SU-DHL-6 (cell line): ENCODE results near the gene ABCC4.

Experiments used
- EZH2phosphoT487 ChIP-seq: fragments of 200-600 bp; sonication (generic), shearing (Covaris generic); conservative IDR thresholded peaks from 2 replicates; pipeline ENCODE4 v1.6.1; 2018; ENCODE audit warnings: mild to moderate bottlenecking, antibody characterized with exemption, low read length, moderate library complexity, mixed read lengths
- TF ChIP-seq, protein P1 (sequence below): fragments of 200-600 bp; sonication (generic); IDR thresholded peaks from one replicate; pipeline ENCODE4 v1.5.1; 2017; ENCODE audit warnings: antibody characterized with exemption, mild to moderate bottlenecking, low read length, moderate library complexity; ENCODE audit not compliant: insufficient read depth, poor library complexity, severe bottlenecking

DNA sequence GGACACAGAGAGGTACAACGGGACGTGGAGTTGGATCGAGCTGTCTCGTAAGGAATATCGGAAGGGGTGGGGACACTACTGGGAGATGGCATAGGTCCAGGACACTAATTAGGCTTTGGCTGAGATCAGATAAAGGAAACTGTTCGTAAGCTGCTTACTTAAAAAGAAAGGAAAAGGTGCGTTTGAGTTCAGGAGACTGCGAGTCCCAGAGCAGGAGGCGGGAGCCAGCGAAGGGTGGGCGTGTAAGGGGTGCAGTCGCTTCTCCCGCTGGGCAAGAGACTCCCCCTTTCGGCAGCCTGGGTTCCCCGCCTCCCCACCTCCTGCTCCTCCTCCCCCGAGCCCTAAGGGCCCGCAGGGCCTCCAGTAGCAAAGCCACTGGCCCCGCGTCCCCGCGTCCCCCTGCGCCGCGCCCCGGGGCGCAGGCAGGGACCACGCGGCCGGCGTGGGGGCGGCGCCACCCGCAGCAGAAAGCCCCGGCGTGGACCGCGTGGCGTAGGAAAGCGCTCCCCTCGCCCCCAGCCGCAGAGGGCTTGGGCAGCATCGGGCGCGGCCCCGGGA lies 547 bp downstream of the ABCC4 start:
- TF ChIP-seq, protein P1, sequence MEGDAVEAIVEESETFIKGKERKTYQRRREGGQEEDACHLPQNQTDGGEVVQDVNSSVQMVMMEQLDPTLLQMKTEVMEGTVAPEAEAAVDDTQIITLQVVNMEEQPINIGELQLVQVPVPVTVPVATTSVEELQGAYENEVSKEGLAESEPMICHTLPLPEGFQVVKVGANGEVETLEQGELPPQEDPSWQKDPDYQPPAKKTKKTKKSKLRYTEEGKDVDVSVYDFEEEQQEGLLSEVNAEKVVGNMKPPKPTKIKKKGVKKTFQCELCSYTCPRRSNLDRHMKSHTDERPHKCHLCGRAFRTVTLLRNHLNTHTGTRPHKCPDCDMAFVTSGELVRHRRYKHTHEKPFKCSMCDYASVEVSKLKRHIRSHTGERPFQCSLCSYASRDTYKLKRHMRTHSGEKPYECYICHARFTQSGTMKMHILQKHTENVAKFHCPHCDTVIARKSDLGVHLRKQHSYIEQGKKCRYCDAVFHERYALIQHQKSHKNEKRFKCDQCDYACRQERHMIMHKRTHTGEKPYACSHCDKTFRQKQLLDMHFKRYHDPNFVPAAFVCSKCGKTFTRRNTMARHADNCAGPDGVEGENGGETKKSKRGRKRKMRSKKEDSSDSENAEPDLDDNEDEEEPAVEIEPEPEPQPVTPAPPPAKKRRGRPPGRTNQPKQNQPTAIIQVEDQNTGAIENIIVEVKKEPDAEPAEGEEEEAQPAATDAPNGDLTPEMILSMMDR = peak; percentile 49
- no peak for TF ChIP-seq EZH2phosphoT487
